A549 (cell line): ENCODE results near the gene CCDC60. TPM values are rescaled to one million over a fixed set of nuclear protein-coding genes. Genes with fewer than 3 reads are reported as not detected.

ENCODE experiments used
- ATAC-seq, 2 experiments: fragments of 200-7000 bp in 1 of 2; fragments of >200 bp in 1 of 2; cut with Nextera tagmentation in 1 of 2; cut with Tn5 transposase in 1 of 2; 3 replicates each; pipeline versions ENCODE4 v1.8.0 to v1.9.1; 2018 to 2020; ENCODE audit warnings: mild to moderate bottlenecking in 1 of 2, moderate library complexity in 1 of 2
- CTCF ChIA-PET: fragments of 300-600 bp; sonication (Branson Sonifier 250); formaldehyde crosslinking; extraction: SDS; loops from one replicate; lab custom pipeline; 2021; ENCODE audit warnings: antibody characterized with exemption, inconsistent platforms; lab: Yijun Ruan, JAX
- POLR2A ChIA-PET: fragments of 350-600 bp; formaldehyde crosslinking; extraction: SDS; loops from one replicate; lab custom pipeline; 2021; ENCODE audit warnings: antibody characterized with exemption, inconsistent platforms; lab: Yijun Ruan, JAX
- DNase-seq, 2 experiments: peaks; one replicate each; pipeline versions ENCODE4 v3.0.0 to v3.0.0-alpha.2; 2011 to 2016; ENCODE audit warnings: low read depth in 1 of 2, low spot score in 1 of 2
- FAIRE-seq: peaks from 2 replicates; lab custom pipeline; 2011; peaks lifted over from hg19 to GRCh38; lab: Jason Lieb, UNC
- H3K27ac ChIP-seq, 2 experiments: fragments of >200 bp; sonication (Bioruptor Twin); formaldehyde crosslinking; 3 replicates each; pipeline ENCODE4 v1.5.1; 2016 to 2017
- H3K4me1 ChIP-seq: fragments of >200 bp; sonication (Bioruptor Twin); formaldehyde crosslinking; 3 replicates; pipeline ENCODE4 v1.6.1; 2016
- H3K4me2 ChIP-seq: fragments of >200 bp; sonication (Bioruptor Twin); formaldehyde crosslinking; 3 replicates; pipeline ENCODE4 v1.6.1; 2016
- H3K4me3 ChIP-seq: fragments of >200 bp; sonication (Bioruptor Twin); formaldehyde crosslinking; 3 replicates; pipeline ENCODE4 v1.5.1; 2016
- H3K9me3 ChIP-seq: fragments of >200 bp; sonication (Bioruptor Twin); formaldehyde crosslinking; 3 replicates; pipeline ENCODE4 v1.6.1; 2016
- ATOH8 ChIP-seq: fragments of 250-450 bp; sonication (Bioruptor Pico); IDR thresholded peaks from 2 replicates; pipeline ENCODE4 v1.5.0; 2020; ENCODE audit warnings: low read depth, mild to moderate bottlenecking, moderate library complexity
- CBX8 ChIP-seq: fragments of 200-600 bp; sonication (generic); IDR thresholded peaks from 2 replicates; pipeline ENCODE4 v1.6.1; 2016
- CHD2 ChIP-seq: fragments of 150-350 bp; IDR thresholded peaks from 2 replicates; pipeline ENCODE4 v1.6.1; 2014; ENCODE audit warnings: low read length; ENCODE audit not compliant: partially characterized antibody
- ESRRA ChIP-seq: fragments of 150-350 bp; IDR thresholded peaks from 2 replicates; pipeline ENCODE4 v1.6.1; 2014; ENCODE audit warnings: mild to moderate bottlenecking, low read length, borderline replicate concordance
- FOXS1 ChIP-seq: fragments of 250-450 bp; sonication (Bioruptor Pico); IDR thresholded peaks from 2 replicates; pipeline ENCODE4 v1.5.0; 2020; ENCODE audit warnings: mild to moderate bottlenecking, moderate library complexity
- HOXA7 ChIP-seq: fragments of 250-450 bp; sonication (Bioruptor Pico); IDR thresholded peaks from 2 replicates; pipeline ENCODE4 v1.5.0; 2020; ENCODE audit warnings: mild to moderate bottlenecking, moderate library complexity
- JUNB ChIP-seq: fragments of >200 bp; sonication (Bioruptor Twin); formaldehyde crosslinking; IDR thresholded peaks from 2 replicates; pipeline ENCODE4 v1.6.1; 2016
- KDM5A ChIP-seq: fragments of 200-600 bp; sonication (generic); IDR thresholded peaks from 2 replicates; pipeline ENCODE4 v1.6.1; 2016; ENCODE audit warnings: antibody characterized with exemption, mild to moderate bottlenecking
- NPAS2 ChIP-seq: fragments of 250-450 bp; sonication (Bioruptor Pico); IDR thresholded peaks from 2 replicates; pipeline ENCODE4 v1.8.0; 2022; ENCODE audit warnings: mild to moderate bottlenecking, moderate library complexity, borderline replicate concordance
- PBX3 ChIP-seq: IDR thresholded peaks from 2 replicates; pipeline ENCODE4 v1.6.1; 2012
- RAD21 ChIP-seq, 2 experiments: fragments of >200 bp in 1 of 2; sonication (Bioruptor Twin) in 1 of 2; formaldehyde crosslinking in 1 of 2; IDR thresholded peaks in 1 of 2; conservative IDR thresholded peaks in 1 of 2; 2 replicates in 1 of 2; 3 replicates in 1 of 2; pipeline ENCODE4 v1.6.1; 2012 to 2018; ENCODE audit warnings: inconsistent platforms in 1 of 2
- RCOR1 ChIP-seq: fragments of 150-350 bp; IDR thresholded peaks from 2 replicates; pipeline ENCODE4 v1.6.1; 2014; ENCODE audit warnings: antibody characterized with exemption, low read length, low read depth
- RFX5 ChIP-seq: fragments of 450-650 bp; IDR thresholded peaks from 2 replicates; pipeline ENCODE4 v1.7.1; 2014; ENCODE audit warnings: antibody characterized with exemption, mild to moderate bottlenecking, moderate library complexity
- TP53 ChIP-seq: fragments of 250-450 bp; sonication (Bioruptor Pico); IDR thresholded peaks from 2 replicates; pipeline ENCODE4 v1.5.0; 2021; ENCODE audit warnings: mild to moderate bottlenecking, moderate library complexity
- USF2 ChIP-seq: fragments of 450-650 bp; IDR thresholded peaks from 2 replicates; pipeline ENCODE4 v1.6.1; 2014; ENCODE audit warnings: antibody characterized with exemption
- WGBS: methylation state at CpG from one replicate; pipeline ENCODE4 v1.1.6; 2017; ENCODE audit errors: missing lambda C conversion rate; 5-methylcytosine and 5-hydroxymethylcytosine counted together
- polyA plus RNA-seq, 4 experiments: library from polyadenylated mRNA; depleted of rRNA in 3 of 4; stranded (reverse); fragments of >200 nt; fragmentation: RNase III in 1 of 4; extraction: RNeasy Plus Mini Kit Qiagen cat#74134 plus additional on column Dnase treatment in 1 of 4; gene quantifications; 2 replicates in 3 of 4; 3 replicates in 1 of 4; pipeline ENCODE4 v1.2.3, GENCODE V29; 2011 to 2017

CCDC60 gene
- polyA plus RNA-seq, 2 of the 4 experiments (the other 2 are of a cell fraction) = 0.09 TPM; not detected in 1

GRCh38 chr12:119480551-119480950 lies 146.0 kb downstream of the CCDC60 start (continued):
- TF ChIP-seq USF2 (no peak), NPAS2 (CRISPR knock-in tag) (no peak)

- no peak for DNase-seq
- no peak overlapping the region for H3K4me3 ChIP-seq
- H3K4me2 ChIP-seq = no peak overlapping the region
- no peak overlapping the region for H3K27ac ChIP-seq
- no peak for FAIRE-seq
- ChIA-PET CTCF (interaction anchor here (1.8 kb wide), 1 partner anchor 43 kb away, joined by 6 read pairs; no protein-coding TSS in a partner anchor), POLR2A (no interaction called here)
- WGBS = 0% methylated on average over 4 of the region's 4 CpGs
- no peaks in the 10 kb centered on the region for H3K9me3 ChIP-seq
- no peak for ATAC-seq
- TF ChIP-seq KDM5A (no peak), ATOH8 (CRISPR knock-in tag) (no peak), ESRRA (no peak), USF2 (no peak), JUNB (no peak), HOXA7 (CRISPR knock-in tag) (no peak), RCOR1 (no peak), CHD2 (no peak)
- no peaks in the 10 kb centered on the region for H3K4me1 ChIP-seq
Measured at GRCh38 chr12:119486599-119487154, 152.1 kb downstream of the CCDC60 start.

- Histone ChIP-seq H3K4me3 (no peak overlapping the region), H3K27ac (no peak overlapping the region), H3K4me2 (no peak overlapping the region), H3K9me3 (no peaks in the 10 kb centered on the region), H3K4me1 (no peaks in the 10 kb centered on the region)
- no peak for TF ChIP-seq RFX5
- TF ChIP-seq PBX3 = no peak
- TF ChIP-seq FOXS1 = no peak
- no peak for TF ChIP-seq CBX8
- ChIA-PET POLR2A (no interaction called here), CTCF (no interaction called here)
- WGBS = 4% methylated on average over 5 of the region's 5 CpGs
- ATAC-seq (no peak), DNase-seq (no peak), FAIRE-seq (no peak)
Measured at GRCh38 chr12:119491814-119492213, 157.3 kb downstream of the CCDC60 start.

GRCh38 chr12:119500209-119500608 lies 165.7 kb downstream of the CCDC60 start:
- H3K4me1 ChIP-seq = no peaks in the 10 kb centered on the region
- no peak for DNase-seq
- ChIA-PET POLR2A (no interaction called here), CTCF (interaction anchor here (2.2 kb wide), 1 partner anchor 56 kb away, joined by 5 read pairs; no protein-coding TSS in a partner anchor)
- no peak for ATAC-seq
- WGBS = 0% methylated on average over 4 of the region's 4 CpGs
- H3K4me3 ChIP-seq = no peak overlapping the region
- no peak overlapping the region for H3K4me2 ChIP-seq
- H3K9me3 ChIP-seq = no peaks in the 10 kb centered on the region
- TF ChIP-seq TP53 (CRISPR knock-in tag) = no peak
- 0 out of 5 replicates have a peak, but pooled peaks of 1 of the 2 experiments have one; percentile 16 for TF ChIP-seq RAD21 (conservative IDR thresholded peaks at IDR 0.05 in 1 of 2, IDR thresholded peaks at IDR 0.05 in 1 of 2)
- TF ChIP-seq ATOH8 (CRISPR knock-in tag) = no peak
- H3K27ac ChIP-seq = no peak overlapping the region
- FAIRE-seq = no peak
